Ishikawa (cell line): Measurements from ENCODE around the gene BMP6.

ENCODE experiments used
- CREB1 ChIP-seq: IDR thresholded peaks from 2 replicates; pipeline ENCODE4 v1.6.1; 2012; ENCODE audit warnings: low read depth
- EGR1 ChIP-seq: IDR thresholded peaks from 2 replicates; pipeline ENCODE4 v1.6.1; 2012
- EP300 ChIP-seq: IDR thresholded peaks from 2 replicates; pipeline ENCODE4 v1.6.1; 2012; ENCODE audit warnings: borderline replicate concordance
- MAX ChIP-seq: IDR thresholded peaks from 2 replicates; pipeline ENCODE4 v1.6.1; 2012
- NFIC ChIP-seq: IDR thresholded peaks from 2 replicates; pipeline ENCODE4 v1.6.1; 2012
- RAD21 ChIP-seq: IDR thresholded peaks from 2 replicates; pipeline ENCODE4 v1.6.1; 2012; ENCODE audit warnings: low read depth
- REST ChIP-seq: IDR thresholded peaks from 2 replicates; pipeline ENCODE4 v1.6.1; 2012; ENCODE audit warnings: low read depth, mild to moderate bottlenecking
- TAF1 ChIP-seq: IDR thresholded peaks from 2 replicates; pipeline ENCODE4 v1.6.1; 2012; ENCODE audit warnings: low read depth, mild to moderate bottlenecking
- TCF12 ChIP-seq: IDR thresholded peaks from 2 replicates; pipeline ENCODE4 v1.6.1; 2012; ENCODE audit warnings: low read depth
- TEAD4 ChIP-seq: IDR thresholded peaks from 2 replicates; pipeline ENCODE4 v1.6.1; 2012
- YY1 ChIP-seq: IDR thresholded peaks from 2 replicates; pipeline ENCODE4 v1.6.1; 2012; ENCODE audit warnings: low read depth

GRCh38 chr6:7785243-7786035, 59.5 kb downstream of the BMP6 start:
- no peak for TF ChIP-seq REST
- TF ChIP-seq NFIC, result no peak
- TF ChIP-seq TCF12, result no peak
- TF ChIP-seq TAF1, result no peak
- no peak for TF ChIP-seq YY1
- no peak for TF ChIP-seq EP300
- no peak for TF ChIP-seq RAD21
- no peak for TF ChIP-seq CREB1
- TF ChIP-seq TEAD4, result no peak
- no peak for TF ChIP-seq EGR1
- TF ChIP-seq MAX, result no peak
